Activated naive CD4-positive, alpha-beta T cell treated with anti-CD3 and anti-CD28 coated beads for 36 hours (primary cell): ENCODE results near the gene ARHGAP22. TPM values are rescaled to one million over a fixed set of nuclear protein-coding genes. Genes with fewer than 3 reads are reported as not detected.

Source experiments
- CTCF ChIA-PET: fragments of 350-600 bp; sonication (Branson Sonifier 250); formaldehyde crosslinking; loops from one replicate; lab custom pipeline; 2021; ENCODE audit warnings: antibody characterized with exemption; lab: Charles Lee
- DNase-seq: peaks from one replicate; pipeline ENCODE4 v3.0.0-alpha.2; 2020
- H3K27ac Mint-ChIP-seq: one replicate; pipeline ENCODE4 v1.8.0; 2021; ENCODE audit warnings: mild to moderate bottlenecking, mixed read lengths
- H3K27me3 Mint-ChIP-seq: one replicate; pipeline ENCODE4 v1.8.0; 2021; ENCODE audit warnings: low read depth, mixed read lengths
- H3K36me3 Mint-ChIP-seq: one replicate; pipeline ENCODE4 v1.8.0; 2021; ENCODE audit warnings: low read depth, mixed read lengths
- H3K4me1 Mint-ChIP-seq: one replicate; pipeline ENCODE4 v1.8.0; 2021; ENCODE audit warnings: low read depth, mixed read lengths
- H3K4me3 Mint-ChIP-seq: one replicate; pipeline ENCODE4 v1.8.0; 2021; ENCODE audit warnings: mild to moderate bottlenecking, moderate library complexity, mixed read lengths
- H3K9me3 Mint-ChIP-seq: one replicate; pipeline ENCODE4 v1.8.0; 2021; ENCODE audit warnings: mixed read lengths
- intact Hi-C: fragments of 100-400 bp; cut with micrococcal nuclease; formaldehyde crosslinking; loops from one replicate; pipeline ENCODE4 v1.15.1; 2023
- total RNA-seq, 2 experiments: library from RNA; stranded (reverse); gene quantifications; one replicate each; pipeline ENCODE4 v1.2.3, GENCODE V29; 2021

ARHGAP22 gene
- total RNA-seq, 2 experiments from 2014 or later = not detected

DNA sequence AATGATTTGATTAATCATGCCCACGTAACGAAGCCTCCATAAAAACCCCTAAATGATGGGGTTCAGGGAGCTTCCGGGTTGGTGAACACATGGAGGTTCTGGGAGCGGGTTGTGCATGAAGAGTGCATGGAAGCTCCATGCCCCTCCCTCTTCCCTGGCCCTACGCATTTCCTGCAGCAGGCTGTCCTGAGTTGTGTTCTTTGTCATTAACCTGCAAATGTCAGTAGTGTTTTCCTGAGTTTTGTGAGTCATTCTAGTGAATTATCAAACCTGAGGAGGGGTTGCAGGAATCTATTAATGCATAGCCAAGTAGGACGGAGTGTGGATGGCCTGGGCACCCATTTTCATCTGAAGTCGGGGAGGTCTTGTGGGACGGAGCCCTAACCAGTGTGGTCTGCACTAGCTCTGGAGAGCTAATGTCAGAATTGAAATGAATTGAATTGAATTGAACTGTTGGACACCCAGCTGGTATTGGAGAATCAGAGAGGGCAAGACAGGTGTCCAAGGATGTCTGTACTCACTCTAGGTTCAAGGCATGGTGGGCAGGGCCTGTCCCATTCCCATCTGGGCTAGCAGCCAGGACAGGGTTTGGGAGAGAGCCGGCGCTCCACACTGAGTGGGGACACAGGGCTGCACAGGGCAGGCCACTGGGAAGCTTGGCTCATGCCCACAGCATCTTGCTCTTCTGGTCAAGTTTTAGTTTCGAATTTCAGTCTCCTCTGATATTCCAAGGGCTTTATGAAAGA lies 22.3 kb upstream of the ARHGAP22 start:
- Mint-ChIP-seq H3K4me3 (no peak overlapping the region), H3K9me3 (no peaks in the 10 kb centered on the region), H3K4me1 (no peaks in the 10 kb centered on the region), H3K27ac (no peak overlapping the region), H3K36me3 (no peaks in the 10 kb centered on the region), H3K27me3 (peaks cover 28% of the 10 kb centered on the region)
- DNase-seq = no peak
- CTCF ChIA-PET = interaction anchor here (5.8 kb wide), 1 partner anchor 30 kb away, joined by 30 read pairs; no protein-coding TSS in a partner anchor
- intact Hi-C loops = no loop called here

DNA sequence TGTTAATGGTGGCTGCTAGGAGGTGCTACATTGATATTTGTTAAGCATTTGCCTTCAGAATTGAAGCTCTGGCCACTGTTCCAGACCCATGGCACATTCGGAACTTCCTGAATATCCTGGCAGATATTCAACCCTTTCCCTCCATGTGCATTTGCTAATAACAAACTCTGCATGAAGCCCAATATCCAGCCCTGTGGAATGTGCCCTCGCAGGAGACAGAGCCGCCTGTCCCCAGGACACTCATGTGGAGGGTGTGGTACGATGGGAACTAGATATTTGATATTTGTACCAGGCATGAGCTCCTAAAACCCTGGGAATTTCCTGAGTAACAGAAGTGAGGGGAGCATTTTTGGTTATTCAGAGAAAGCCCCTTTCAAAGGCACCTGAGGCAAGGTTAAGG lies 21.6 kb upstream of the ARHGAP22 start:
- Mint-ChIP-seq H3K4me1 (no peaks in the 10 kb centered on the region), H3K27me3 (peaks cover 24% of the 10 kb centered on the region), H3K9me3 (no peaks in the 10 kb centered on the region), H3K4me3 (no peak overlapping the region), H3K36me3 (no peaks in the 10 kb centered on the region), H3K27ac (no peak overlapping the region)
- CTCF ChIA-PET = interaction anchor here (5.8 kb wide), 1 partner anchor 30 kb away, joined by 30 read pairs; no protein-coding TSS in a partner anchor
- no peak for DNase-seq
- intact Hi-C loops = no loop called here

DNA sequence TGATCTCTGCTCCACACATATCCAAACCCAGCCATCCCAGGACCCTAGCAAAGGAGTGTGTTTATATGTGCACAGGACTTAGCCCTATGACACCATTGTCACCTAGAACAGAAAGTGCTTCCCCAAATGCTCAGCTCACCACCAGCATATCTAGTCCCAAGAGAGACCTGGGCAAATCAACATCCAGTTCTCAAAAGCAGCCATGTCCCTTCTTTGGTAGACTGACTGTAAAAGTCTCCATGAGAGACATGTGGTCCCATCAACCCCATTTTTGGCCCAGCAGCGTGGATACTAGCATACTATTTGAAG lies 20.9 kb upstream of the ARHGAP22 start:
- intact Hi-C loops = no loop called here
- CTCF ChIA-PET = interaction anchor here (1.8 to 5.8 kb wide), 2 partner anchors 11 to 31 kb away, joined by 6 to 30 read pairs; no protein-coding TSS in a partner anchor
- no peak for DNase-seq
- no peak overlapping the region for H3K27ac Mint-ChIP-seq
- H3K4me1 Mint-ChIP-seq = no peaks in the 10 kb centered on the region
- no peaks in the 10 kb centered on the region for H3K9me3 Mint-ChIP-seq
- peaks cover 24% of the 10 kb centered on the region for H3K27me3 Mint-ChIP-seq
- no peak overlapping the region for H3K4me3 Mint-ChIP-seq
- H3K36me3 Mint-ChIP-seq = no peaks in the 10 kb centered on the region

DNA sequence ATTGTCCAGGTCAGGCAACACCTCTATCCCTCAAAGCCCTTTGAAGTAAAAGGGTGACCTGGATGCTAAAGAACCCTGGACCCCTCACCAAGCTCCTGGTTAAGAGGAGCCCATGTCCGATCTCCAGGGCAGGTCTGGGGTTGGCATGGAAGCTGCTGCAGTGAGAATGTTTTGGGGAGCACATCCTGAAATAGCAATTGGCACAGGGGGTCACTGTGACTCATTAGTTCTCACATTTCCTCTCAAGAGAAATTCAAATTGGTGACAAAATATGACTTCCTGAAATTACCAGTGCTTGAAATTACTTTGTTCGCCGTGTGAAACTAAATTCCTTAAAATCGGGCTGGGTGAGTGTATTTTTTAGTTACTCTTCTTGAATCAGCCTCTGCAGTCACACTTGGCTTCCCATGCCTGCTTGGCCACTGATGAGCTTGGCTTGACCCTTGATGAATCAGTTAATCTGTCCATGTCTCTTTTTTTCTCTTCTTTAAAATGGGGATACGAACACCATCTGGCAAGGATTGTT lies 18.8 kb upstream of the ARHGAP22 start:
- Mint-ChIP-seq H3K4me1 (no peaks in the 10 kb centered on the region), H3K27me3 (peaks cover 25% of the 10 kb centered on the region), H3K36me3 (no peaks in the 10 kb centered on the region), H3K9me3 (no peaks in the 10 kb centered on the region), H3K27ac (no peak overlapping the region), H3K4me3 (no peak overlapping the region)
- CTCF ChIA-PET = interaction anchor here (1.2 to 5.8 kb wide), 2 partner anchors 33 to 49 kb away, joined by 3 to 30 read pairs; no protein-coding TSS in a partner anchor
- DNase-seq = no peak
- intact Hi-C loops = no loop called here

DNA sequence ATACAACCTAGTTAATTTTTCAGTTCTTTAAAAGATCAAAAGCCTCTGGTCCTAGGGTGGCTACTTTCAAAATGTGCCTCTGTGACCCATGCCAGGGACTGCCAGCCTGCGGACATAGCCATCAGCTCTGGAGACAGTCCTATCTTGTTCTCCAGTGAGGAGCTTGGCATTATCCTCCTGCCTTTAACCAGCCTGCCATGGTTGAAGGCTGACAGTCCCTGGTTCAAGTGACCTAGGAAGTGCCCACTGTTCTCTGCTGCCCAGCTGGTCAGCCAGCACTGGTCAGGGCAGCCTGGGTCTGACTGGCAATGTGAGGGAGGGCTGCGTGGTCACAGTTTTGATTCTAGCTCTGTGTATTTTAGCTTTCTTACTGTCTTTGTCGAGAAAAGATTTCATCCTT lies 18.1 kb upstream of the ARHGAP22 start:
- Mint-ChIP-seq H3K9me3 (no peaks in the 10 kb centered on the region), H3K4me1 (no peaks in the 10 kb centered on the region), H3K36me3 (no peaks in the 10 kb centered on the region), H3K4me3 (no peak overlapping the region), H3K27me3 (peaks cover 27% of the 10 kb centered on the region), H3K27ac (no peak overlapping the region)
- intact Hi-C loops = no loop called here
- CTCF ChIA-PET = interaction anchor here (0.6 to 5.8 kb wide), 3 partner anchors 15 to 49 kb away, joined by 3 to 30 read pairs (median 3); no protein-coding TSS in a partner anchor
- no peak for DNase-seq

DNA sequence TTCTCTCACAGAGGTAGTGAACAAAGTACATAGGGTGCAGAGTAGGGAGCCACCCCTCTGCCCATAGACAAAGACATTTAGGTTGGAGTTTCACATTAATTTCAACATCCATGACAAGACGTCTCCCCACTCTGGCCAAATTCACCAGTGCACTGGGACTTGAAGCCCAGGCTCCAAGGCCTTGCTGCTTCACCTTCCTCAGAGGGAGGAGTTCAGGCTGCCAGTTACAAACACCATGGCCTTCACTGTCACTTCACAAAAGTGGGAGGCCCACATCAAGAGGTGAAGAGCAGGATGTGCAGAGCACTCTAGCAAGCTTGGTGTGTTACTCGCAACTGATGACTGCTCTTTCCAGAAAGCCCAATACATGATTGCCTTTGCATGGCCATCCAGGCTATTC lies 15.8 kb upstream of the ARHGAP22 start:
- Mint-ChIP-seq H3K27me3 (peaks cover 18% of the 10 kb centered on the region), H3K27ac (no peak overlapping the region), H3K36me3 (no peaks in the 10 kb centered on the region), H3K4me1 (no peaks in the 10 kb centered on the region), H3K9me3 (peaks cover 5% of the 10 kb centered on the region), H3K4me3 (no peak overlapping the region)
- intact Hi-C loops = no loop called here
- CTCF ChIA-PET = interaction anchor here (0.7 to 0.8 kb wide), 2 partner anchors 16 to 36 kb away, joined by 3 read pairs; partner anchors contain the start of gene ARHGAP22
- no peak for DNase-seq

DNA sequence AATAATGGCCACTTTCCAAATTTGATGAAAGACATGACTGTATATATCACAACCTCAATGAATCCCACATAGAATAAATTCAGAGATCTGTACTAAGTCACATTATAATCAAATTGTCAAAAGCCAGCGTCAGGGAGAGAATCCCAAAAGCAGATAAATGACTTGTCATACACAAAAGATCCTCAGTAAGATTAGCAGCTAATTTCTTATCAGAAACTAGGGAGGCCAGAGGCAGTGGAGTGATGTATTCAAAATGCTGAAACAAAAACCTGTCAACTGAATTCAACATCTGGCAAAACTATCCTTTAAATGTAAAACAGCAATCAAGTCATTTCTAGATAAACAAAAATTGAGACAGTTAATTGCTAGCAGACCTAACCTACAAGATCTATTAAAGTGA lies 11.6 kb upstream of the ARHGAP22 start:
- intact Hi-C loops = no loop called here
- Mint-ChIP-seq H3K27me3 (peaks cover 32% of the 10 kb centered on the region), H3K4me3 (no peak overlapping the region), H3K36me3 (no peaks in the 10 kb centered on the region), H3K4me1 (no peaks in the 10 kb centered on the region), H3K9me3 (peaks cover 6% of the 10 kb centered on the region), H3K27ac (no peak overlapping the region)
- DNase-seq = no peak
- CTCF ChIA-PET = no interaction called here

DNA sequence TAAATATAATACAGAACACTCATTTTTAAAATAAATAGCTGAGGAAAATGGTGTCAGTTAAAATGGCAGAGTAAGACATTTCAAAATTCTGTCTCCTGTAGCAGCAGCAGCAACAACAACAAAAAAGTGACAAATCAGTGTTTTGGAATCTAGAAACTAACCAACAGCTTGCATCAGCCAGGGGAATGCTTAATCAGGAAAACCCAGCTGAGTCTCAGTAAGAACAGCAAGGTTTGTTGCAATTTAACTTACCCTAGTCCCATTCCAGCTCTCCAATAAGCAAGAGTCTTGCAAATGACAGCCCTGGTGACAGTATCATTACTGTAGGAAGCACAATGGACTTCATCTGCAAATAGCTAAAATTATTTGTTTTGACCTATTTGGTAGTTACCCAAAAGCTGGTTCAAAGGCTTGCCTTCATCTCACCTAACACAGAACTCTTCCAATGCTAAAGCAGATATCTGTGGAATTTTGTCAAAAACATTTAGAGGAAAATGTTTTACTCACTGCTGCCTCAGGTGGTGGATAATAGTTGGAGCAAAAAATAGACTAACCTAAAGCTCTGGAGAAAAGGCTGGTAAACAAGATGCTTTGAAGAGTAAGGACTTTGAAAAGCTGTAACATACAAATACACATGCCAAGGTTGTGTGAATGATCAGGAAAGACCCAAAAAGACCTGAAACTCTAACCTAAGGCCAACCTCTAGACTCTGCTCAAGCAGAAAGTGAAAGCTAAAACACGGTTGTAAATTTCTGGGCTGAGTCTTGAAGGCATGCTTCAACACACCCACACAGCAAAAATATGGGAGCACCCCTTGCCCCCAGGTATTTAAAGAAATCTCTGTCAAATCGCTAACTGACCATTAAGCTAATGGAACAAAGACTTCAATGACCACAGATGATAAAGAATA lies 9.9 kb upstream of the ARHGAP22 start:
- H3K27ac Mint-ChIP-seq = no peak overlapping the region
- DNase-seq = no peak
- H3K36me3 Mint-ChIP-seq = no peaks in the 10 kb centered on the region
- H3K27me3 Mint-ChIP-seq = peaks cover 38% of the 10 kb centered on the region
- H3K9me3 Mint-ChIP-seq = peaks cover 6% of the 10 kb centered on the region
- no peak overlapping the region for H3K4me3 Mint-ChIP-seq
- H3K4me1 Mint-ChIP-seq = no peaks in the 10 kb centered on the region
- CTCF ChIA-PET = interaction anchor here (1.2 to 2.4 kb wide), 3 partner anchors 9 to 41 kb away, joined by 3 to 11 read pairs (median 6); partner anchors contain the start of gene ARHGAP22
- intact Hi-C loops = no loop called here

DNA sequence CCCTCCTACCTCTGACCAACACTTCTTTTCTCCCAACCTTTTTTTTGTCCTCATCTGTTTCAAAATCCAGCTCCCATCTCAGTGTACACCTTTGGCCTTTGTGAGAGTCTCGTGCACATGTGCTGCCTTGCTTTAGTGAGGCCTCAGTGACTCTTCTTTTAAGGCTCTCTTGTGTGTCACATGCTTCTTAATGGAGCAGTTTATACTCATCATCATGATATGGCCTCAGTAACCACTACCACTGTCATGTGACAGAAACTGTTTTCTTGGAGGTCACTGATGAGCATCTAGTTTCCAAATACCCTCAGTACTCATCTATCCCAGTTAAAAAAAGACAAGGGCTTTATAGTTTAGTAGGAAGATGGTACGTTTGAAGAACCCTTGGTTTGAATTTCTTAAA lies 8.1 kb upstream of the ARHGAP22 start:
- Mint-ChIP-seq H3K27me3 (peaks cover 34% of the 10 kb centered on the region), H3K36me3 (no peaks in the 10 kb centered on the region), H3K9me3 (peaks cover 6% of the 10 kb centered on the region), H3K4me3 (no peak overlapping the region), H3K27ac (no peak overlapping the region), H3K4me1 (no peaks in the 10 kb centered on the region)
- no peak for DNase-seq
- CTCF ChIA-PET = no interaction called here
- intact Hi-C loops = no loop called here

DNA sequence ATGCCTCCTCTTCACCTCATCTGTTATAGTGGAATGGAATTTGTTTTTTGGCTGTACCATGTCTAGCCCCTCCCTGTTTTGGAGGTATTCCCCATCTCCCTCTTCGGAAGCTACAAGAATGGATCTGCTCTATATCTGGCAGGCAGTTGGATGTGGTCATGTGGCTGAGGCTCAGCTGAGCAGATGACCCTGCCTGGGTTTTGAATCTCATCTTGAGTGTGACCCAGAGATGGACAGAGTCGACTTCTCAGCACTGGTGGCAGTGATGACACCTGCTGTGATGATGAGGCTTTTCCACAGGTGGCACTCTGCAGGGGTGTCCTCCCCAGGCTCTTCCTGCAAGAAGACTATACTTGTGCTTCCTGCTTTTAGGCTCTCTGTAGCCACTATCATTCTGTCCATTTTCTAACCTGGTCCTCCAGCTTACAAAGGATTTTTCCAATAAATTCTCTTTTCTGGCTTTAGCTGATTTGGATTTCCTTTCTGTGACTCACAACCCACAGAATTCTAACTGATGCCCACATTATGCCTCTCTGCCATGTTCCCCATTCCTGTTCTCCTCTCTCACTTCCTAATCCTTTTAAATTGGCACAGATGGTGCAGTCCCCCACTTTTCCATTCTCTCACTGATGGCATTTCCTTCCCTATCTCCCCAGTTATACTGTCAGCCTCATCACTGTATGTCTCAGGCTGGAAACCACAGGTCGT lies 7.5 kb upstream of the ARHGAP22 start:
- Mint-ChIP-seq H3K36me3 (no peaks in the 10 kb centered on the region), H3K27ac (no peak overlapping the region), H3K27me3 (peaks cover 34% of the 10 kb centered on the region), H3K9me3 (peaks cover 6% of the 10 kb centered on the region), H3K4me1 (no peaks in the 10 kb centered on the region), H3K4me3 (no peak overlapping the region)
- CTCF ChIA-PET = no interaction called here
- intact Hi-C loops = no loop called here
- DNase-seq = no peak

DNA sequence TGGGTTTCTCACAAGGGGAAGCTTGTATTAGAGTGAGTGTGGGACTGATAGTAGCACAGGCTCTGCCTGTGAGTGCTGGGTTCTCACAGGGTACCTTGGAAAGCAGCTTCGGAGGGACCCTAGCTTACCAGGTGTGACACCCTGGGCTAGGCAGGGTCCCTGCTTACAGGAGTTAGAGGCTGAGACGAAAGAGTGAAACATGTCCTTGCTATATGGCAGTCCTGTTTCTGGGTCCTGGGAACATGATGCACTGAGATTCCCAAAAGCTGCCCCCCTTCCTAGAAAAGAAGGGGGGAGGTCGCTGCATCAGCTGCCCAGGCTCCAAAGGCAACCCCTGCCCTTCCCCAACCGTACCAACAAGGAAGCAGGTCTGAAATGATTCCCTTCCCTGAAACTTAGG lies 6.3 kb upstream of the ARHGAP22 start:
- Mint-ChIP-seq H3K36me3 (no peaks in the 10 kb centered on the region), H3K4me1 (no peaks in the 10 kb centered on the region), H3K4me3 (no peak overlapping the region), H3K9me3 (peaks cover 4% of the 10 kb centered on the region), H3K27me3 (peaks cover 43% of the 10 kb centered on the region), H3K27ac (no peak overlapping the region)
- CTCF ChIA-PET = interaction anchor here (1.0 kb wide), 1 partner anchor 45 kb away, joined by 3 read pairs; no protein-coding TSS in a partner anchor
- intact Hi-C loops = no loop called here
- no peak for DNase-seq
